ENCODE measurements around the gene CSRP1.

GRCh38 chr1:201545851-201546492 is 39.0 kb upstream of the CSRP1 start:
- TF ChIP-seq SALL2 (CRISPR knock-in tag; IDR thresholded peaks at IDR 0.05) (no peak), NFYB (CRISPR knock-in tag; IDR thresholded peaks at IDR 0.05) (no peak)
